Neural progenitor cell (in vitro differentiated cells): ENCODE measurements around the gene C17orf114.

ENCODE experiments used
- EZH2 ChIP-seq: fragments of 200-600 bp; sonication (generic); IDR thresholded peaks from 2 replicates; pipeline ENCODE4 v1.6.1; 2017; ENCODE audit warnings: antibody characterized with exemption, mild to moderate bottlenecking, moderate library complexity
- TF ChIP-seq, protein P1 (sequence below): fragments of 200-600 bp; sonication (generic); IDR thresholded peaks from 2 replicates; pipeline ENCODE4 v1.5.1; 2017; ENCODE audit warnings: antibody characterized with exemption, mild to moderate bottlenecking

DNA sequence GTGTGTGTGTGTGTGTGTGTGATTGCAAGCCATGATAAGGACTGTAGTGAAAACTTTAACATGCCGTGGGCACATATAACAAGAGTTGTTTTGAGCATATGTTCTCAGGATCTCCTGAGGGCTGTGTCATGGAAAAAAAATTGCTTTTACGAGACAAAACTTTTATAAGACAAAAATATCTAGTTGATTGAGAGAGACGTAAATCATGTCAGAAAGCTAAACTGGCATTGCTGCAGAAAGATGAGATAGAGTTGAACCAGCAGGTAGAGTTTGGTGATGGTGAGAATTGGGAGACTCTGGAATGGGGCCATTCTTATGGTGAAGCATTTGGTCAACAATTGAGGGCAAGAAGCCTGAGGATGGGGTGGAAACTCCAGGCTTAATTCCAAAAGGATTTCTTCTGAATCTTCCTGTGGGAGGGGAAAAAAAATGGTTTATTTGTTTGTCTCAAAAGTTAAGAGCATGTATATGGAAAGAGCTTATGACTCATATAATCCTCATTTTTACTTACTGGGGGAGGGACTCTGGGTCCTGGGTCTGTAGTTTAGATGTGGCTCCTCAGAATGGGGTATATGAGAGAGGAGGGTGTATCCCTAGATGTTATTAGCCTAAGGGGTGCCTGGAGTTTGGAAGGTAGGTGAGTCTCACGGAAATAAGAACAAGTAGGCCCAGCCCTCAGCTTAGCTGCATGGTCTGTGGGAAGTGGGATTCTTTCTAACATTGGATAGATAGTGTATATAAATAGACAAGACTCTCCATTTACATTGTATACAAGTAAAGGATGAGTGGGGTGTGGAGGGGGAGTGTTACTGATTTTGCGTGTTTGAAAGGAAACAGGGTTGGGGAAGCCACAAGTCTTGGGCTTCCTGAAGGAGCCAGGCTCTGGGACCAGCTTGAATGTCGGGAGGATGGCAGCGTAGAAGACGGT, 38.1 kb upstream of the C17orf114 start:
- TF ChIP-seq, protein P1, sequence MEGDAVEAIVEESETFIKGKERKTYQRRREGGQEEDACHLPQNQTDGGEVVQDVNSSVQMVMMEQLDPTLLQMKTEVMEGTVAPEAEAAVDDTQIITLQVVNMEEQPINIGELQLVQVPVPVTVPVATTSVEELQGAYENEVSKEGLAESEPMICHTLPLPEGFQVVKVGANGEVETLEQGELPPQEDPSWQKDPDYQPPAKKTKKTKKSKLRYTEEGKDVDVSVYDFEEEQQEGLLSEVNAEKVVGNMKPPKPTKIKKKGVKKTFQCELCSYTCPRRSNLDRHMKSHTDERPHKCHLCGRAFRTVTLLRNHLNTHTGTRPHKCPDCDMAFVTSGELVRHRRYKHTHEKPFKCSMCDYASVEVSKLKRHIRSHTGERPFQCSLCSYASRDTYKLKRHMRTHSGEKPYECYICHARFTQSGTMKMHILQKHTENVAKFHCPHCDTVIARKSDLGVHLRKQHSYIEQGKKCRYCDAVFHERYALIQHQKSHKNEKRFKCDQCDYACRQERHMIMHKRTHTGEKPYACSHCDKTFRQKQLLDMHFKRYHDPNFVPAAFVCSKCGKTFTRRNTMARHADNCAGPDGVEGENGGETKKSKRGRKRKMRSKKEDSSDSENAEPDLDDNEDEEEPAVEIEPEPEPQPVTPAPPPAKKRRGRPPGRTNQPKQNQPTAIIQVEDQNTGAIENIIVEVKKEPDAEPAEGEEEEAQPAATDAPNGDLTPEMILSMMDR, result no peak
- no peak for TF ChIP-seq EZH2
